ENCODE measurements around the gene NFATC1. TPM values are rescaled to one million over a fixed set of nuclear protein-coding genes. Genes with fewer than 3 reads are reported as not detected.

The NFATC1 gene
- total RNA-seq, 2 donors from 2014 or later, result 19.0 to 20.2 TPM

- H3K27ac ChIP-seq, result no peak overlapping the region
- DNase-seq (ENCODE audit: low spot score), result no peak
- no peaks in the 10 kb centered on the region for H3K36me3 ChIP-seq
Observed at GRCh38 chr18:79548986-79549637, 153.4 kb downstream of the NFATC1 start.

GRCh38 chr18:79549638-79550000 is 153.9 kb downstream of the NFATC1 start:
- Histone ChIP-seq H3K4me3 (no peak overlapping the region), H3K36me3 (no peaks in the 10 kb centered on the region), H3K4me1 (no peaks in the 10 kb centered on the region), H3K27ac (no peak overlapping the region), H3K9me3 (no peaks in the 10 kb centered on the region), H3K27me3 (no peaks in the 10 kb centered on the region)
- DNase-seq (ENCODE audit: low spot score), result no peak
- TF ChIP-seq CTCF (IDR thresholded peaks at IDR 0.05), result no peak

More at GRCh38 chr18:79548986-79549637, 153.4 kb downstream of the NFATC1 start:
- H3K4me1 ChIP-seq, result peaks cover 0 to 3% of the 10 kb centered on the region in 2 donors
- no peak for TF ChIP-seq CTCF (IDR thresholded peaks at IDR 0.05)
- no peaks in the 10 kb centered on the region for H3K27me3 ChIP-seq
- no peaks in the 10 kb centered on the region for H3K9me3 ChIP-seq
- H3K4me3 ChIP-seq, result no peak overlapping the region

- TF ChIP-seq CTCF (IDR thresholded peaks at IDR 0.05), result no peak
- Histone ChIP-seq H3K9me3 (no peaks in the 10 kb centered on the region), H3K4me1 (no peaks in the 10 kb centered on the region), H3K4me3 (no peak overlapping the region), H3K36me3 (no peaks in the 10 kb centered on the region), H3K27ac (no peak overlapping the region), H3K27me3 (no peaks in the 10 kb centered on the region)
- DNase-seq (ENCODE audit: low spot score), result no peak
Observed at GRCh38 chr18:79552140-79552631, 156.5 kb downstream of the NFATC1 start.

GRCh38 chr18:79552696-79553095 is 157.0 kb downstream of the NFATC1 start:
- Histone ChIP-seq H3K27me3 (no peaks in the 10 kb centered on the region), H3K36me3 (no peaks in the 10 kb centered on the region), H3K9me3 (no peaks in the 10 kb centered on the region), H3K4me1 (no peaks in the 10 kb centered on the region), H3K27ac (no peak overlapping the region), H3K4me3 (no peak overlapping the region)
- TF ChIP-seq CTCF (IDR thresholded peaks at IDR 0.05), result no peak
- no peak for DNase-seq (ENCODE audit: low spot score)

GRCh38 chr18:79553154-79553553 is 157.4 kb downstream of the NFATC1 start:
- no peak for DNase-seq (ENCODE audit: low spot score)
- Histone ChIP-seq H3K4me1 (no peaks in the 10 kb centered on the region), H3K9me3 (no peaks in the 10 kb centered on the region), H3K4me3 (no peak overlapping the region), H3K27ac (no peak overlapping the region), H3K36me3 (no peaks in the 10 kb centered on the region), H3K27me3 (no peaks in the 10 kb centered on the region)
- TF ChIP-seq CTCF (IDR thresholded peaks at IDR 0.05), result no peak

GRCh38 chr18:79553696-79554095 is 158.0 kb downstream of the NFATC1 start:
- H3K27me3 ChIP-seq, result no peaks in the 10 kb centered on the region
- no peak for DNase-seq (ENCODE audit: low spot score)
- H3K27ac ChIP-seq, result no peak overlapping the region
- no peaks in the 10 kb centered on the region for H3K9me3 ChIP-seq
- no peak for TF ChIP-seq CTCF (IDR thresholded peaks at IDR 0.05)
- no peaks in the 10 kb centered on the region for H3K4me1 ChIP-seq
- H3K4me3 ChIP-seq, result no peak overlapping the region
- no peaks in the 10 kb centered on the region for H3K36me3 ChIP-seq
